GM12873 (cell line): ENCODE data around the gene TLE1.

Experiments
- TF ChIP-seq, protein P1 (sequence below): IDR thresholded peaks from 2 replicates; pipeline ENCODE4 v1.5.1; 2012; ENCODE audit warnings: low read depth, mild to moderate bottlenecking, moderate library complexity, low read length, control low read depth; ENCODE audit not compliant: insufficient read depth; ENCODE audit errors: missing control alignments

The TLE1 gene

GRCh38 chr9:81656871-81657337 is 32.4 kb downstream of the TLE1 start:
- TF ChIP-seq, protein P1, sequence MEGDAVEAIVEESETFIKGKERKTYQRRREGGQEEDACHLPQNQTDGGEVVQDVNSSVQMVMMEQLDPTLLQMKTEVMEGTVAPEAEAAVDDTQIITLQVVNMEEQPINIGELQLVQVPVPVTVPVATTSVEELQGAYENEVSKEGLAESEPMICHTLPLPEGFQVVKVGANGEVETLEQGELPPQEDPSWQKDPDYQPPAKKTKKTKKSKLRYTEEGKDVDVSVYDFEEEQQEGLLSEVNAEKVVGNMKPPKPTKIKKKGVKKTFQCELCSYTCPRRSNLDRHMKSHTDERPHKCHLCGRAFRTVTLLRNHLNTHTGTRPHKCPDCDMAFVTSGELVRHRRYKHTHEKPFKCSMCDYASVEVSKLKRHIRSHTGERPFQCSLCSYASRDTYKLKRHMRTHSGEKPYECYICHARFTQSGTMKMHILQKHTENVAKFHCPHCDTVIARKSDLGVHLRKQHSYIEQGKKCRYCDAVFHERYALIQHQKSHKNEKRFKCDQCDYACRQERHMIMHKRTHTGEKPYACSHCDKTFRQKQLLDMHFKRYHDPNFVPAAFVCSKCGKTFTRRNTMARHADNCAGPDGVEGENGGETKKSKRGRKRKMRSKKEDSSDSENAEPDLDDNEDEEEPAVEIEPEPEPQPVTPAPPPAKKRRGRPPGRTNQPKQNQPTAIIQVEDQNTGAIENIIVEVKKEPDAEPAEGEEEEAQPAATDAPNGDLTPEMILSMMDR, result no peak

DNA sequence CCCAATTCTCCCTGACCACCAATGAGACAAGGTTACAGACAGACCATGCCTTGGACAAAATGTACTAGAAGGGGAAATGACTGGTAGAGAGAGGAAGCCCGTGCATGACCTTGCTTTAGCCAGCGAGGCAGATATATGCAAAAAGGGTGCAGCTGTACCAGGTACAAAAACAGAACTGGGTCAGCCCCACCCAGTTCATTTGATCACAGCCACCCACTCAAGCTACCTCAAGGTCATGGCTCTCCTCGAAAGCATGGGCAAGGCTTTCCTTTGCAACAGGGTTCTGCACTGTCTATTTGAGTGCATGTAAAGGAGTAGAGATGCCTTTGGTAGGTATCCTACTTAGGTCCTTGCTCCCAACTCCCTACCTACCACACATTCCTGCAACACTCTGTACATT is 33.3 kb downstream of the TLE1 start:
- TF ChIP-seq, protein P1, result no peak

DNA sequence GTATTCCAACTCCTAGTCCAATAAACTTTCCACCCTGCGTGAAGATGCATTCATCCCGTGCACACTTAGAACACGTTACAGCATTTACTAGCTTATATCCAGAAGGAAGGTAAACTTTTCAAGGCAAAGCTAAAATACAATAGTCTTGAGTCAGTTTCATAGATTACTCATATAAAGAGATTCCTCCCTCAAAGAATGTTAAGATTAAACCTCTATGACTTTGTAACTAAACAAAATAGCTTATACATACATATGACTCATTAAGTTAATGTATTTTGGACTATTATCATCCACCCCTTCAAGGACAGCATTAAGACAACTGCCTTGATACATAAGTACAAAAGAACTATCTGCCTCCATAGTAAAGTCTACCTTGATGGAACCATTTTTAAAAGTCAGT is 36.1 kb downstream of the TLE1 start:
- TF ChIP-seq, protein P1, result no peak

DNA sequence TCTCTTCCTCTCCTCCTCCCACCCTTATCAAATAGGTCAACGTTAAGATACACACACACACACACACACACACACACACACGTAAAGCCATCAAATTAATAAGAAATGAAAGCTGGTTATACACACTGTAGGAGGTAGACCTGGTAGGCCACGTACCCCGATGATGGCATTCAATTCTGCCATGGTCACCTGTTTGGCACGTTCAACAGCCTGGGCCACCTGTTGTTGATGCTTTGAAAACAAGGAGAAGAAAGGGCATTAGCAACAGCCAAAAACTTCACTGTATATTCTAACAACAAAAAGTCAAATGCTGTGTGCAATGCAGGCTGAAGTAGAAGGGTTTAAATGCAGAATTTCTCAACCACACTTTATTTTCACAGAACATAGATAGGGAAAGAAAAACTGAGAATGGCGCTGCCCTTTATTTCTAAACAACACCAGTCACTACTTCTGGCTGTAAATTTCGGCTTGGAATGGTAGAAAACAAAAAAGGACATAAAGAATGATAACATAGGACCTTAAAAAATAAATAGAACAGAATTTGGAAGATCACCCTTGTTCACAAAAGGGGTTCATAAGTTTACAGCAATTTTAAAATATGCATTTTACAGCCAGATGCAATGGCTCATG is 37.2 kb downstream of the TLE1 start:
- TF ChIP-seq, protein P1, result no peak

DNA sequence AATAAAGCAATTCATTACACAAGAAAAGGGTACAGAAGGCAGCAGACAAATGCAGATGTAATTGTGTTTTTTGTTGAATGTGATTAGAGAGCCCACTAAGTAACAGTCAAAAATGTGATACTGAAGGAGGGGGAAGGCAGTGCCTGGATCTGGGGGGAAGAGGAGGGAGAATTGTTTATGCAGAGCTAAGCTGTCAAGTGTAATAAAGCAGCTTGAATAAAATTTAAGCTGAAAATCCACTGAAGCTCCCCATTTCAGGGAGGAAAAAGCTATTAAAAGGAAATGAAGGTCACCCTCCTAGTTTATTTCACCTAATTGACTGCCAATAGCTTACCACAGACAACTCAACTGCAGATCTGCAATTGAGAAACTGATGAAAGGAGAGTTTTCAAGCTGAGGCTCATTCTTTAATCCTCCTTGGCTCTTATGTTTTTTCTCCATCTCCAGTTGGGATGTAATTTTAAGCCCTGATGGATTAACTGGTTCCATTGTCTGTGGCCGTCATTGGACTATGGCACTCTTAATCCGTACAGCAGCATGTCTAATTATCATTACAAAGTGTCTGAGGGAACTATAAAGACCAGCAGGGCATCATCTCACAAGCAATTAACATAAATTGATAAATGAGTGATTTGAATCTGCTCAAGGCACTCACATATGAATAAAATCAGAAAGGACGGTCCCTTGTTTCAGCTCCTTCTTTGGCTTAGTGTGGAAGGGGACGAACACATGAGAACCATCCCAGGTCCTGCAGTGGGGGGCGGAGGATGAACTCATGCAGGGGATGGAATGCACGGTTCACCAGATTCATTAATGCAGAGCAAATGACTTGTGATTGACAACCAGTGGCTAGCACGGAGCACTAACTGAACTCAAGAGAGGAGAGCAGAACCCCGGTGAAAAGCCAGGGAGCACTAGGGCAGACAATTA is 38.5 kb downstream of the TLE1 start:
- TF ChIP-seq, protein P1, result no peak

DNA sequence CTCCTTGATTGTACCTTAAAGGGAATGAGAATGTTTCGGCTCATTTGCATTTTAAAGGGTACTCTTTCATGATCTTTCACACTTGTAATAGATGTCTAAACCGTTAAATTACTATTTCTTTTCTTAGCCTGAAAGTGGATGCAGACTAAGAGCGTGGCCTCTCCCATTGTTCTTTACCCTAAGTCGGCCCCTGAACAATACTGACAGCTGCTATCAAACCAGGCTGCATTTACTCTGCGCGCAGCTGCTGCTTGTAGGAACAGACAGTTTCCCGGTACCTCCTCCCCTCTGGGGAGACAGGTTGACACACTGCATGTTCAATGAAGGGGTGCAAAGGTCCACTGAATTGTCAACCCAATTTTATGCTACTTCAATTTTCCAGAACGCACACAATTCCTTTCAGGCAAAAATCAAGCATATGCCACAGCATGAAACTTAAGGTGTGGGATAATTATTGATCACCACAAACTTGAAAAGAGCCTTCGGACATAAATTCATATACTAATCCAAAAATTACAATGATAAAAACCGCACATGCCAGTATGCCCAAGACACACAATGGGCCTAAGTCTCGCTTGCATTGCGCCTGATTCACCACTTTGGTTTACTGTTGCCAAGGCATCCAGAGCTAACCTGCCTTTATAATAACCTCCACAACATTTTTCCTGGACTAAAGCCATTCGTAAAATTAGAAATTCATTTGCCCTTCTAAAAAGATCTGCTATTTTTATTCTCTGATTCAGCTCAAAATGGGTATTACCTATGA is 39.7 kb downstream of the TLE1 start:
- TF ChIP-seq, protein P1, result no peak

- TF ChIP-seq, protein P1, result no peak
These were observed 40.5 kb downstream of the TLE1 start for GRCh38 chr9:81648891-81649290.
